Fibroblast of skin of back (primary cell): ENCODE results near the gene ATP13A4.

Source experiments
- DNase-seq: peaks from one replicate; pipeline ENCODE4 v3.0.0-alpha.2; 2013

The ATP13A4 gene

DNA sequence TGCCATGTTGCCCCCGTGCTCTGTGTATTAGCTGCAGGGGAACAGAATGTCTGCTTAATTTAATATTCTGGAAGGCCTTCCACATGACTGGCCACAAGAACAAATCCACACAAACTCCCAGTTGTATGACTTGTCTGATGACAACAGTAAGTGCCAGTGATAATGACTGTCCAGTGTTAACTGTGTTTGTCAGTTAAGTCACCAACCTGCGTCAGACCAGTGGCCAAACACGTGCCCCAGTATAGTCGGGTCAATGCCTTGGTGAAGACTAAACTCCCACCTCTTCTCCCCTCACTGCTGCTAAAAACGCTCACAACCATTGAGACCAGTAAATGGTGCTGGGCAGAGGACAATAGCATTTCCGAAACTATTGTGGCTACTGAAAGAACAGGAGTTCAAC lies 166.3 kb downstream of the ATP13A4 start:
- DNase-seq = no peak

DNA sequence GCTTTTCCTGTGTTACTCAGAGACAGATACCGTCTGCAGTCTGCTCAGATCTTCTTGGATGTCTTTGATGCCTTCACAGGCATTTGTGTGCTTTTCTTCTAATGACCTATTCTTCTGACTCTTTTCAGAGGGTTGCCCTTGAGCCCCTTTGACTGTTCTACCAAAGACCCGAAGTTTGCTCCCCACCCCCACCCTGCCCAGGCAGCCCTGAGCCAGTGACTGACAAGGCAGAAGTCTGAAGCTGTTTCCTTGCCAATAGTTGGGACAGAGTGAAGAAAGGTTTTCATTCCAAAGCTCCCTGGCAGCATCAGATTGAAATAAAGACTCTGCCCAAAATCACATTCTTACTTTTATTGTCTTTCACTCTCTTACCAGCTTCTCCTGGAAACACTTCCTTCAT lies 167.1 kb downstream of the ATP13A4 start:
- DNase-seq = no peak

DNA sequence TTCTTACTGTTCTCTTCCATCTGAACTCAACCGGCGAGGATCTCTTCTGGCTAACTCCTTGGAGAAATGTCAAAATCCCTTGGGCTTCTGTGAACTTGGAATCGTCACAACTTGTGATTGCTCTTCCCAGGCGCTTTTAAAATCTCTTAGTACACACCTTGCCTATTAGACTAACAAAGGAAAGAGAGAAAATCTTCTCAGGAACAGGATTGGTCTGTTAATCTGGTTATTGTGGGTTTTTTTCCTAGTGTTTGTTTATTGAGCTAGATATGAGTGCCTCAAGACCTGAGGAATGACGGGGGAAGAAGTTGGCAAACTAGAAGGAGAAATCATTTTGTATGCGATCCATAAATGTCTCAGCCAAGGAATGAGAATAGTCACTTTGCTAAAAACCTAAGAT lies 176.0 kb downstream of the ATP13A4 start, which contains the start of gene ATP13A5:
ATP13A5 (minus strand) TSS at position 48 of the 400 bp plus-strand sequence; CDS start at position 20, 28 bp downstream.
- no peak for DNase-seq

DNA sequence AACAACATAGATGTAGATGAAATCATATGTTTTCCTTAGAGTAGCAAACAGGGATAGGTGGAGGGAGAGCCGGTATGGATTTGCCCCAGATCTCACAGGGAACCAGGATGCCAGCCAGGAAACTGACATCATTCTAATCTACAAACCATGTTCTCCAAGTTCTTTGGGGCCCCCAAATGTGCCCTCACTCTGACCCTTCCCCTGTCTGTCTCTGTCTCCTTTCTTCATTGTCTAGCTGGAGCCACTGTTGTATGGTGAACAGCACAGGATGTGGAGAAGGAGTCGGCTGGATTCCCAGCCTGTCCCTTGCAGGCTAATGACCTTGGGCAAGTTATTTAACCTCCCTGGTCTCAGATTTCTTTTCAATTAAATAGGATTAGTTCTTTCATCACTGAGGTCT lies 177.1 kb downstream of the ATP13A4 start:
- no peak for DNase-seq

DNA sequence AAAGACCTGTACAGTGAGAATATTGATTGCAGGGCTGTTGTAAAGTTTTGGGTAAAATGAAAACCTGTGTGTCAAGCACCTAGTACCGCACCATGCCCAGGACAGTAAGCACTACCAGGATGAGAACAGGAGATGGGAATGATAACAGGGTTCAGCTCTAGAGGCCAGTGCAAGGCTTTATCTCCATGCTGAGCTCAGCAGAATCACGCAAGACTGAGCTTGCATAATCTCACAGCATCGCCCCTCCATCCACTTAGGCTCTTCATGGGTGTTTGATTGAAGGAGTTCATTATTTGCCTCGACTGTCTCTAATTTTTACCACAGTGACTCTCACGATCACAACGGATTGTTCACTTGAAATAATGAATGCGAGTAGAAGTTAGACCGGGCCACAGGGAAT lies 179.1 kb downstream of the ATP13A4 start:
- DNase-seq = no peak

DNA sequence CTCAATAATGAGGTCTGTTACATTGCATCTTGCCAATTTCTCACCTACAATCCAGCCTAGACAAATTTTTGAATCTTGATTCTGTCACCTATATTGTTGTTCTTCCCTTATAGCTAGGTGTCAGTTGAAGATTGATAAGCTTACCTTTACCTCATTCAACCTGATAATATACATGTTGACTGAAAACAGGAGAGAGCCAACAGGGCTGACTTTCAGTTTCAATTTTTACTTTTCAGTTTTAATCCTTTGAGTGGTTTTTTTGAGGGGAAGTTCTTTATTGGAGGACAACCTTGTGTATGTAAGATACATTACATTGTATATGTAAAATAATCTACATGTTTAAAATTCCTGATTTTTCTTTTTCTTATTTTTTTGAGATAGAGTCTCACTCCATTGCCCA lies 181.9 kb downstream of the ATP13A4 start:
- DNase-seq = no peak

DNA sequence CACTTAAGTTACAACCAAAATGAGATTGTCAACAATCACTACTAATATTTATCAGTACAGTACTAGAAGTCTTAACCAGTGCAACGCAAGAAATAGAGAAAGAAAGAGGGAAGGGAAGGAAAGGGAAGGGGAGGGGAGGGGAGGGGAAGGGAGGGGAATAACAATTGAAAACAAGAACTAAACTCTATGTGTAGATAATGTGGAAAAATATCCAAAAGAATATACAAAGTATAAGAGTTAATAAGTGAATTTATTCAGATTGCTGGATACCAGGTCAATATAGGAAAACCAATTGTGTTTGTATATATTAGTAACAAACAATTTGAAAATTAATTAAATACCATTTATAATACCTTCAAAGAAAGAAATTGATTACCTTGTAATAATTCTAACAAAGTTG lies 186.8 kb downstream of the ATP13A4 start:
- DNase-seq = no peak

DNA sequence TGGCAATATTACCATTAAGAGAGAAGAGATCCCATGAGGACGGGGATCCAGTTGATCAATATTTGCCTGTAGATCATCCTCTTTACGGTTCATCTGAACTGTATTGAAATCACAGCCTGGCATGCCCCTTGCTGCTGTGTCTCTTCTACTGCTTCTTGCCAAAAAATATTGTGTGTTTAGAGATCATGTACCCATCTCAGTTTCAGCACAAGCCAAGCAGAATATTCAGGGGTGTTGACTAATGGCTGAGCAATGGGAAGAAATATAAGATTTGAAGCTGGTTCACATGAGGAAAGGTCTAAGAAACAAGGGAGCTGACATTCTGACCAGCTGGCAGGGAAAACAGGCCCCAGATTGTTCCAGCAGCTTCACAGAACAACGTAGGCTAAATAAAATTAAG lies 197.4 kb downstream of the ATP13A4 start:
- DNase-seq = no peak

DNA sequence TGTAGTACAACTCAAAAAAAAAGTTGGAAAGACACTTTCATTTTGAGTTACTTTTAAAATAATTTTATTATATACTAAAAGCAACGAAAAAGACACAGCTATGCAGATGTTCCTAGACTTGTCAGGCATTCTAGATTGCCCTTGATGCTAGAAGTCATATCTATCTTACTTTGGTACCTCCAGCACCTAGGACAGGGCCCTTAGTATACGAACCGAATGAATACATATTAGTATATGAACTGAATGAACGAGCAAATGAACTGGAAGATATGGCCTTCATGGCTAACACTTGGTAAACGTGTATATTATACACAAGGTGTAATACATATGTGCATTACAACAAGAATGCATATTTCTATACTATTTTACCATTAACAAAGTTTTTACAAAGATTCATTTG lies 200.3 kb downstream of the ATP13A4 start:
- no peak for DNase-seq
